ENCODE measurements around the gene PCYT2.

DNA sequence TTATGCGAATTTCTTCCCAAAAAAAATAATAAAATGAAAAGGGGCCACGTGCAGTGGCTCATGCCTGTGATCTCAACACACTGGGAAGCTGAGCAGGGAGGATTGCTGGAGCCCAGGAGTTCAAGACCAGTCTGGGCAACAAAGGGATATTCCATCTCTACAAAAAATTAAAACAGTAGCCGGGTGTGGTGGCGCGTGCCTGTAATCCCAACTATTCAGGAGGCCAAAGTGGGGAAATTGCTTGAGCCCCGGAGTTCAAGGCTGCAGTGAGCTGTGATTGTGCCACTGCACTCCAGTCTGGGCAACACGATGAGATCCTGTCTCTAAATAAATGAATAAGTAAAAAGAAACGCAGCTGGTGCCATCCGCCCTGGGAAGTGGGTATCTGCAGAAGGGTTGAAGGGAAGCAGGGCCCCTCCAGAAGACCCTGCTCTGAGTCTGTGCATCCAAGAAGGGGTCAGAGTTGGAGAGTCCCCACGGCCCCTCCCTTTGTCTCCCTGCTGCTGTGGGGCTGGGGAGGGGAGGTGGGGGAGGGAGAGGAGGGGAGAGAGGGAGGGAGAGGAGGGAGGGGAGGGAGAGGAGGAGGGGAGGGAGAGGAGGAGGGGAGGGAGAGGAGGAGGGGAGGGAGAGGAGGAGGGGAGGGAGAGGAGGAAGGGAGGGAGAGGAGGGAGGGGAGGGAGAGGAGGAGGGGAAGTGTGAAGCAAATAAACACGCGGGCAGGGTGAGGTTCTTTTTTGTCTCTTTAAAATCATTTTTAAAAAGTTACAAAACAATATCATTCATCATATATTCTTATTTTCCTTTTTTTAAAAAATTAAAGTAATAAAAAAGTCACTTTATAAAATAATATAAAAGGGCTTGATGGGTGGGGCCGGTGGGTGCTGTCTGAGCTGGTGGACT lies 40.8 kb upstream of the PCYT2 start:
- no peak for TF ChIP-seq POLR2AphosphoS5 (IDR thresholded peaks at IDR 0.05)
- TF ChIP-seq, protein P1, sequence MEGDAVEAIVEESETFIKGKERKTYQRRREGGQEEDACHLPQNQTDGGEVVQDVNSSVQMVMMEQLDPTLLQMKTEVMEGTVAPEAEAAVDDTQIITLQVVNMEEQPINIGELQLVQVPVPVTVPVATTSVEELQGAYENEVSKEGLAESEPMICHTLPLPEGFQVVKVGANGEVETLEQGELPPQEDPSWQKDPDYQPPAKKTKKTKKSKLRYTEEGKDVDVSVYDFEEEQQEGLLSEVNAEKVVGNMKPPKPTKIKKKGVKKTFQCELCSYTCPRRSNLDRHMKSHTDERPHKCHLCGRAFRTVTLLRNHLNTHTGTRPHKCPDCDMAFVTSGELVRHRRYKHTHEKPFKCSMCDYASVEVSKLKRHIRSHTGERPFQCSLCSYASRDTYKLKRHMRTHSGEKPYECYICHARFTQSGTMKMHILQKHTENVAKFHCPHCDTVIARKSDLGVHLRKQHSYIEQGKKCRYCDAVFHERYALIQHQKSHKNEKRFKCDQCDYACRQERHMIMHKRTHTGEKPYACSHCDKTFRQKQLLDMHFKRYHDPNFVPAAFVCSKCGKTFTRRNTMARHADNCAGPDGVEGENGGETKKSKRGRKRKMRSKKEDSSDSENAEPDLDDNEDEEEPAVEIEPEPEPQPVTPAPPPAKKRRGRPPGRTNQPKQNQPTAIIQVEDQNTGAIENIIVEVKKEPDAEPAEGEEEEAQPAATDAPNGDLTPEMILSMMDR (IDR thresholded peaks at IDR 0.05): no peak
